Activated naive CD8-positive, alpha-beta T cell treated with anti-CD3 and anti-CD28 coated beads, Interleukin-2, amount 50 U/mL, for 24 hours (primary cell): ENCODE results near the gene NUDT21.
"Not testable (repeated sequence)": the region's sequence is repeated elsewhere in the genome, so short reads cannot be mapped to it uniquely, and the experiment has no call there.

Source experiments
- ATAC-seq: fragments of 150-1000 bp; cut with Tn5 transposase; one replicate; pipeline ENCODE4 v1.10.0; 2021
- DNase-seq: peaks from one replicate; pipeline ENCODE4 v3.0.0; 2021
- H3K27ac Mint-ChIP-seq: one replicate; pipeline ENCODE4 v1.8.0; 2021; ENCODE audit warnings: mild to moderate bottlenecking, mixed read lengths
- H3K27me3 Mint-ChIP-seq: one replicate; pipeline ENCODE4 v1.8.0; 2021; ENCODE audit warnings: mixed read lengths
- H3K36me3 Mint-ChIP-seq: one replicate; pipeline ENCODE4 v1.8.0; 2021; ENCODE audit warnings: low read depth, mixed read lengths
- H3K4me1 Mint-ChIP-seq: one replicate; pipeline ENCODE4 v1.8.0; 2021; ENCODE audit warnings: mixed read lengths
- H3K4me3 Mint-ChIP-seq: one replicate; pipeline ENCODE4 v1.8.0; 2021; ENCODE audit warnings: mild to moderate bottlenecking, moderate library complexity, mixed read lengths
- H3K9me3 Mint-ChIP-seq: one replicate; pipeline ENCODE4 v1.8.0; 2021; ENCODE audit warnings: mixed read lengths

The NUDT21 gene

DNA sequence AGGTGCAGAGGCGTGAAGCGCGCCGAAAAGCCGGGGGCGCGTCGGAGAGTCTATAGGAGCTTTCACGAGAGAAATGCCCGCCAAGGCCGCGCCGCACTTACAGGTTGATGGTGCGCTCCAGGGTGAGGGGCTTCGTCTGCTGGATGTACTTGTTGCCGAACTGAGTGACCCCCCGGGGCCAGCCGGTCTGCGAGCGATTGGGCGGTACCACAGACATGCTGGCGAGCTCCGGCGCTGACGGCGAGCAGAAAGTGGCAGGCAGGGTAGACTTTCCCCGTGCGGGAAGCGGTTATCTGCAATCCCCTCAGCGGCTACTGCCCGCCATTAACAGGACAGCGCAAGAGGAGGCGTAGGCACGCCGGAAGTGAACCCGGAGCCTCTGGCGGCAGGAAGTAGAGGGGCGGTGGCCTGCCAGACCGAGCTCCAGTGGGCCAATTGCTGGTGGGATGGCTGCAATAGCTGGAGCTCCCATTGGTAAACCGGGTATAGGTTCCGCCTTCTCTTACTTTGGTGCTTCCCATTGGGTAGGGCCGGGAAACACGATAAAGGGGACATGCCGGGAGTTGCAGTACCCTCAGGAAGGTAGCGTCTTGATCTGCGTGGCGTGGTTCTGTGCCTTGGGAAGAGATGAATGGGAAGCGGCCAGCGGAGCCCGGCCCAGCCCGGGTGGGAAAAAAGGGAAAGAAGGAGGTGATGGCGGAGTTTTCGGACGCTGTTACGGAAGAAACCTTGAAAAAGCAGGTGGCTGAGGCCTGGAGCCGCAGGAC lies at the start of gene NUDT21, which contains the start of gene OGFOD1:
Gene NUDT21 (minus strand): TSS at position 347 of the 767 bp plus-strand sequence. CDS start 130 bp downstream, at position 217.
Gene OGFOD1 (plus strand): TSS at position 569 of the 767 bp plus-strand sequence. CDS start 59 bp downstream, at position 628.
- Mint-ChIP-seq H3K4me1 (peaks cover 57% of the 10 kb centered on the region), H3K27ac (peak within 1 kb of the TSS; percentile 93), H3K36me3 (peaks cover 47% of the 10 kb centered on the region), H3K27me3 (no peaks in the 10 kb centered on the region), H3K9me3 (no peaks in the 10 kb centered on the region), H3K4me3 (peak within 1 kb of the TSS; percentile 96)
- ATAC-seq (peak; percentile 99), DNase-seq (peak; percentile 86)

DNA sequence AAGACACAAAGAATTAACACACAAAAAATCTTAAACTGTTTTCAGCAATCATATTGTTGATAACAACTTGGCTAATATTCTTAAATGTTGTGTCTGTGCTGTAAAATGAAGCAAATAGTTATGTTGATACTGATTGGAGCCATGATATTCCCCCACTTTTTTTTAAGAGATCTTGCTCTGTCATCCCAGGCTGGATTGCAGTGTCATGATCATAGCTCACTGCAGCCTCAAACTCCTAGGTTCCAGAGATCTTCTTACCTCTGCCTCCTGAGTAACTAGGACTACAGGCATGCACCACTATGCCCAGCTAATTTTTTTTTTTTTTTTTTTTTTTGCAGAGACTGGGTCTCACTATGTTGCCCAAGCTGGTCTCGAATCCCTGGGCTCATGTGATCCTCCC lies 42.7 kb upstream of the NUDT21 start:
- Mint-ChIP-seq H3K9me3 (no peaks in the 10 kb centered on the region), H3K27me3 (no peaks in the 10 kb centered on the region), H3K36me3 (peaks cover 15% of the 10 kb centered on the region), H3K4me1 (peaks cover 4% of the 10 kb centered on the region), H3K4me3 (no peak overlapping the region), H3K27ac (no peak overlapping the region)
- DNase-seq (no peak), ATAC-seq (no peak)

DNA sequence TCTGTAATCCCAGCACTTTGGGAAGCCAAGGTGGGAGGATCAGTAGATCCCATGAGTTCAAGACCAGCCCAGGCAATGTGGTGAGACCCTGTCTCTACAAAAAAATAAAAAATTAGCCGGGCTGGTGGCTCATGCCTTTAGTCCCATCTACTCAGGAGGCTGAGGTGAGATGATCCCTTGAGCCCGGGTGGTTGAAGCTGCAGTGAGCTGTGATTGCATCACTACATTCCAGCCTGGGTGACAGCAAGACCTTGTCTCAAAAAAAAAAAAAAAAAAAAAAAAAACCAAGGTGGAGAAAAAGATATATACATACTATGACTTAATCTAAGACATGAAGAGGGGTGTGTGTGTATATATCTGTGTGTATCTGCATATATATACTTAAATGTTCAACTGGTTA lies 42.0 kb upstream of the NUDT21 start:
- ATAC-seq (no peak), DNase-seq (no peak)
- H3K4me1 Mint-ChIP-seq = peaks cover 4% of the 10 kb centered on the region
- no peak overlapping the region for H3K4me3 Mint-ChIP-seq
- H3K27ac Mint-ChIP-seq = no peak overlapping the region
- H3K9me3 Mint-ChIP-seq = no peaks in the 10 kb centered on the region
- no peaks in the 10 kb centered on the region for H3K27me3 Mint-ChIP-seq
- peaks cover 12% of the 10 kb centered on the region for H3K36me3 Mint-ChIP-seq

DNA sequence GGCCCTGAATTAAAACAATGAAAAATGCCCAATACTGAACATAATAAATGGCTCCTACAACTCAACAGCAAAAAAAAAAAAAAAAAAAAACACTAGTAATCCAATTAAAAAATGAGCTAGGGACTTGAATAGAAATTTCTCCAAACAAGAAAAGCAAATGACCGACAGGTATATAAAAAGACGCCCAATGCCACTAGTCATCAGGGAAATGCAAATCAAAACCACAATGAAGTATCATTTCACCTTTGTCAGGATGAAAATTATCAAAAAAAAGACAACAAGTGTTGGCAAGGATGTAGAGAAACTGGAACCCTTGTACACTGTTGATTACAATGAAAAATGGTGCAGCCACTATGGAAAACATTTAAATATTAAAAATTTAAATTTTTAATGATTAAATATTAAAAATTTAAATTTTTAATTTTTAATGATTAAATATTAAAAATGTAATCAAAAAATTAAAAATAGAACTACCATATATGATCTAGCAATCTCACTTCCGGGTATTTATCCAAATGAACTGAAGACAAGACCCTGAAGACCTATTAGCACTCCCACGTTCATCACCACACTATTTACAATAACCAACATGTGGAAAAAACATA lies 40.6 kb upstream of the NUDT21 start:
- Mint-ChIP-seq H3K4me3 (no peak overlapping the region), H3K27me3 (no peaks in the 10 kb centered on the region), H3K27ac (no peak overlapping the region), H3K36me3 (peaks cover 7% of the 10 kb centered on the region), H3K9me3 (no peaks in the 10 kb centered on the region), H3K4me1 (peaks cover 4% of the 10 kb centered on the region)
- DNase-seq = no peak
- no peak for ATAC-seq

DNA sequence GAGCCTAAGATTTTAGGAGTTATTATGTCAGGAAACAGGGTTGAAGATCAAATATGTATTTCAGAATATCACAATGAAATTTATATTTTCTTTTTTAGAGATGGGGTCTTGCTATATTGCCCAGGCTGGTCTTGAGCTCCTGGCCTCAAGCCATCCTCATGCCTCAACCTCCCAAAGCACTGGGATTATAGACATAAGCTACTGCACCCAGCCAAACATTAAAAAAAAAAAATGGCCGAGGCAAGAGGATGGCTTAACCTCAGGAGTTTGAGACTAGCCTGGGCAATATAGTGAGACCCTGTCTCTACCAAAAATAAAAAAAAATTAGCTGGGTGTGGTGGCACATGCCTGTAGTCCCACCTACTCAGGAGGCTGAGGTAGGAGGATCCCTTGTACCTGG lies 37.7 kb upstream of the NUDT21 start:
- H3K27me3 Mint-ChIP-seq, DNase-seq, ATAC-seq, H3K27ac Mint-ChIP-seq, H3K9me3 Mint-ChIP-seq, H3K4me3 Mint-ChIP-seq, H3K4me1 Mint-ChIP-seq: not testable (repeated sequence)
- H3K36me3 Mint-ChIP-seq = peaks cover 15% of the 10 kb centered on the region

DNA sequence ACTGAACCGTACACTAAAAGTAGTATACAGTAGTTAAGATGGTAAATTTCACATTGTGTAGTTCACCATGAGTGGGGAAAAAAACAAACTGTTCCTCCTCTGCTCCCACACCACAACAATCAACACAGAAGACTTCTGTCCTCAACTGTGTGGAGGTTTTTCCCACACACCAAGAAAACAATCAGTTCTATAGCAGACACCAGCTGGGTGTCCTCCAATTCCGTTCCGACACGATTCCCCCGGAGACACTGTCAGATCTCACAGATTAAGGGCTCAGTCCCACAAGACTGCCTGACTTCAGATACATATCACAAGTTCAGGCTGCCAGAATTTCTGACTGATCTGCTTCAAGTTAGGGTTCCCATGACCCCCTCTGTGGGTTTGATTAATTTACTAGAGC lies 36.9 kb upstream of the NUDT21 start:
- H3K4me1 Mint-ChIP-seq = peaks cover 4% of the 10 kb centered on the region
- H3K27me3 Mint-ChIP-seq = no peaks in the 10 kb centered on the region
- H3K9me3 Mint-ChIP-seq = peaks cover 4% of the 10 kb centered on the region
- DNase-seq (no peak), ATAC-seq (no peak)
- no peak overlapping the region for H3K27ac Mint-ChIP-seq
- no peak overlapping the region for H3K4me3 Mint-ChIP-seq
- peaks cover 17% of the 10 kb centered on the region for H3K36me3 Mint-ChIP-seq

DNA sequence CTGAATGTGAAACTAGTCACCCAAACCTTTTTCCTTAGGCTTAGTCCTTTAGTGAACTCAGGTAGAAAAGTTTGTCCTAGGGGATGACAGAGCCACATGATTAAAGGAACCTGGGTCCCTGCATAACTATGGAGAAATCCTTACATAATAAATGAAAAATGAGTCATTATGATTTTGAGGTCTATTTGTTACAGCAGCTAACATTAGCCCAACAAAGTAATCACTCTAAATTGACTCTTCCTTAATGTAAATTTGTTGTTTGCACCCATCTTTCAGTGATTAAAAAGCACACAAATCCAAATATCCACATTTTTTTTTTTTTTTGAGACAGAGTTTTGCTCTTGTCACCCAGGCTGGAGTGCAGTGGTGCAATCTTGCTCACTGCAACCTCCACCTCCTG lies 32.3 kb upstream of the NUDT21 start:
- Mint-ChIP-seq H3K4me3 (no peak overlapping the region), H3K27ac (no peak overlapping the region), H3K27me3 (no peaks in the 10 kb centered on the region), H3K36me3 (peaks cover 21% of the 10 kb centered on the region), H3K4me1 (peaks cover 7% of the 10 kb centered on the region), H3K9me3 (peaks cover 4% of the 10 kb centered on the region)
- no peak for DNase-seq
- ATAC-seq = no peak

DNA sequence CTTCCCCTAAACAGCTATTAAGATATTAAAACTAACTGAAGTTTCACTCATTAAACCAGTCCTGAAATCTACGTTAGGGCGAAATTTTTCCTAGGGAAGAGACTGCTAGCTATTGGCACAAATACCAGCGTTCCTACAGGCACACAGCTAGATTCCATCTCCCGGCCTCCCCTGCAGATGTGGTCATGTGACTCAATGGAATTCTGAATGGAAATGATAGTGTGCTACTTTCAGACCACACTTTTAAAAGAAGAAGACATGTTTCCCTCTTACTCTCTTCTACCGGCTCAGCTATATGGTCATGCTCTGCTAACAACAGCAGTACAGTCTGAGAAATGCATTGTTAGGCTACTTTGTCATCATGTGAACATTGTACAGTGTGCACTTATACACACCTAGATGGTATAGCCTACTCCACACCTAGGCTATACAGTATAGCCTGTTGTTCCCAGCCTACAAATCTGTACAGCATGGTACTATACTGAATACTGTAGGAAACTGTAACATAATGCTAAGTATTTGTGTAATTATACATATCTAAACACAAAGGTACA lies 31.6 kb upstream of the NUDT21 start:
- H3K36me3 Mint-ChIP-seq = peaks cover 22% of the 10 kb centered on the region
- no peak for DNase-seq
- H3K4me3 Mint-ChIP-seq = no peak overlapping the region
- no peak for ATAC-seq
- H3K27ac Mint-ChIP-seq = peak overlapping the region; percentile 31
- no peaks in the 10 kb centered on the region for H3K27me3 Mint-ChIP-seq
- peaks cover 4% of the 10 kb centered on the region for H3K9me3 Mint-ChIP-seq
- peaks cover 11% of the 10 kb centered on the region for H3K4me1 Mint-ChIP-seq

DNA sequence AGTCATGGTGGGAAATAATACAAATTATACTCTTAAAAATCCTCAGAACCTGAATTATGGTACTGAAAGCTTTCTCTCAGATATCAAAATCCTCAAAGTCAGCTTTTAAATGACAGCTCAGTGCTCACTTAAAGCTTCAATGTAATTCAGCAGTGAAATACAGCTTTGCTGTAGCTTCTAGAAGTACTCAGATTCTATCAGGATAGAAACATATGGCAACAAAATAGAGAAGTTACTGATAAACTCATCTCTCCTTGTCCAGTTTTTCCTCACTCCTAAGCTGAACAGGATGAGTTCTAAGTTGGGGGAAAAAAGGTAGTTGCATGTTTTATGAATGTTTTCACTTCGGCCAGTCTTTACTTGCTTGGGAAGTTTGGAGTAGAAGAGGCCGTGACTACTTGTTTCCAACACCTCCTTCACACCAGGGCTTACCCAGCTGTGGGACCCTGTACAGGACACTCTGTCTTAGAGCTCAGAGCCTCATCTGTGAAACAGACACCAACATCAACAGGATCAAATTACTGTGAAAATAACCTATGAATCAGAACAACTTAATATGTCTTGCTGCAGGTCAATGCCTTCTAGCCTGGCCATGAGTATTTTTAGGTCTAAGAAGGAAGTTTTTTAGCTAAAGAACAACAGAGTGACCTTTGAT lies 30.5 kb upstream of the NUDT21 start:
- Mint-ChIP-seq H3K27me3 (no peaks in the 10 kb centered on the region), H3K36me3 (peaks cover 33% of the 10 kb centered on the region), H3K4me1 (peaks cover 20% of the 10 kb centered on the region), H3K9me3 (peaks cover 3% of the 10 kb centered on the region), H3K27ac (peak overlapping the region; percentile 66), H3K4me3 (no peak overlapping the region)
- no peak for ATAC-seq
- DNase-seq = no peak

DNA sequence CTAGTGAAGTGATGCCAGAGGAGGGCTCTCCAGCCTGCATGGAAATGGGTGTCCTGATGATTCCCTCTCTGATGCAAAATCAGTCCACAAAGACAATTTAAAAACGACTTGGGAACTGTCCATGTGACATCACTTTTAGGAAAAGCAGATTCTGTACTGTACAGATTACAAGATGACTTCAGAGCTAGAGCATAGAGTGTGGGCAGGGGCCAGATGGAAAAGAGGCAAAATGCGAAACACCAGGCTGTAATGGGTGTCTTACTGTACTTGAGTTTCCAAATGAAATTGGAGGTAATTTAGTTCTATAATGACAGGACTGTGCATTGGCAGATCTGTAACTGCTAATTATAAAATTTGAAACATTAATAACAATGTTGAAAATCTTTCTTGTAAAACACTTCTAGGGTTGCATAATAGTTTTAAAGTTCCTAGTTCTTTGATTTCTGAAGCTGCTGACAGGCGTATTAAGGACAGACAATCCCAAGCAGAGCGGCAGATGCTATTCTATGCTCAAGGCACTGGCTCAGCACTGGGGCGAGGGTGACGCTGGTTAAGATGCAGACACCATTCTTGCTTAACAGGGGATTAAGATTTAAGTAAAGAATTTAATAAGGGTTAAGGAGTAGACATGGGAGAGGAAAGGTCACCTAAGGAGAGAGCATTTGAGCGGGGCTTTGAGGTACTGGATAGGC lies 29.8 kb upstream of the NUDT21 start:
- H3K9me3 Mint-ChIP-seq = no peaks in the 10 kb centered on the region
- H3K36me3 Mint-ChIP-seq = peaks cover 37% of the 10 kb centered on the region
- no peak overlapping the region for H3K27ac Mint-ChIP-seq
- ATAC-seq = no peak
- DNase-seq = no peak
- peaks cover 23% of the 10 kb centered on the region for H3K4me1 Mint-ChIP-seq
- no peaks in the 10 kb centered on the region for H3K27me3 Mint-ChIP-seq
- H3K4me3 Mint-ChIP-seq = no peak overlapping the region

DNA sequence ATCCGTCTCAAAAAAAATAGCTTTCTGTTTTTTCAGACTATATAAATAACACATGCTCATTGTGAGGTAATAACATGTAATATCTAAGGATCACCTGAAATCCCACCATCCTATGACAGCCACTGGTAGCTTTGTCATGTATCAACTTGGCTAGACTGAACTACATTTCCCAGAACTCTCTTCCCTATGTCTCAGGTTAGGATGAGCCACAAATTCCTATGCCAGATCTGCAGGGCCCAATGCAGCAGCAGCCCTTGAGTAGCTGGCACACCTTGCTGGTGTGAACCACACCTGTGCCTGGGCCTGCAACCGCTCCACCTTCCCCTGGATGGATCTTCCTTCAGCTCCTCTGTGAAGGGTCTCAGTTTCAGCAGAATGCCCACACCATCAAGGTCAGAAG lies 28.3 kb upstream of the NUDT21 start:
- H3K4me1 Mint-ChIP-seq = peaks cover 23% of the 10 kb centered on the region
- DNase-seq (no peak), ATAC-seq (no peak)
- no peak overlapping the region for H3K4me3 Mint-ChIP-seq
- H3K27me3 Mint-ChIP-seq = no peaks in the 10 kb centered on the region
- no peaks in the 10 kb centered on the region for H3K9me3 Mint-ChIP-seq
- H3K27ac Mint-ChIP-seq = peak overlapping the region; percentile 33
- peaks cover 42% of the 10 kb centered on the region for H3K36me3 Mint-ChIP-seq

DNA sequence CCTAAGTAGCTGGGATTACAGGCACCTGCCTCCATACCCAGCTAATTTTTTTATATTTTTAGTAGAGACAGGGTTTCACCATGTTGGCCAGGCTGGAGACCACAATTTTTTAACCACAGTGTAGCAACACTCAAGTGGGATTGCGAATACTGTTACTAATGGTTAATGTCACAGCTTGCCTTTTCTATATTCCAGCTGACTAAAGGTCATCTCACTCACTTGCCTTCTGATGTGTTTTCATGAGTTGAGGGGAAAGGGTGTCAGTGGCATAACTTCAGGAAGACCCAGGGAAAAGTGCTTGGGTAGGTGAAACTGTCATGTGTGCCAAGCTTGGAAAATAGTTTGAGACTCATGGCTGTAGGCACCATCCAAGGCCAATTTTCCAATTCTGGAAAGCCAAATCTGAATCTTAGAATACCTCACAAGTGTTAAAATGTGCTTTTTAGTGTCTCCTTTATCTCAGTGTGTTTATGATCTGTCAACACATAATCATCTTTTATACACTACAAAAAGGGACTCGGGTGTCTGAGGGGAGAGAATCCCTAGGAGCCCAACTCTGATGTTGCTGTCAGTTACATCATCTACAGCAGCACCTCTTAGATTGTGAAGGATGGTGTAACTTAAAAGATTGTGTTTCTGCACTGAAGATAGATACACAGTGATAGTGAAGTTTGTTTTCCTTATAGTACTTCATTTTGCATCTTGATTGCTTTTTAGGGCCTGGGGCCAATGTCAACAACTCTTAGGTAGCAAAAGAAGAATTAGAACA lies 27.3 kb upstream of the NUDT21 start:
- peaks cover 23% of the 10 kb centered on the region for H3K4me1 Mint-ChIP-seq
- peak overlapping the region; percentile 60 for H3K27ac Mint-ChIP-seq
- H3K36me3 Mint-ChIP-seq = peaks cover 41% of the 10 kb centered on the region
- no peaks in the 10 kb centered on the region for H3K9me3 Mint-ChIP-seq
- H3K27me3 Mint-ChIP-seq = no peaks in the 10 kb centered on the region
- no peak overlapping the region for H3K4me3 Mint-ChIP-seq
- ATAC-seq (peak; percentile 60), DNase-seq (no peak)

DNA sequence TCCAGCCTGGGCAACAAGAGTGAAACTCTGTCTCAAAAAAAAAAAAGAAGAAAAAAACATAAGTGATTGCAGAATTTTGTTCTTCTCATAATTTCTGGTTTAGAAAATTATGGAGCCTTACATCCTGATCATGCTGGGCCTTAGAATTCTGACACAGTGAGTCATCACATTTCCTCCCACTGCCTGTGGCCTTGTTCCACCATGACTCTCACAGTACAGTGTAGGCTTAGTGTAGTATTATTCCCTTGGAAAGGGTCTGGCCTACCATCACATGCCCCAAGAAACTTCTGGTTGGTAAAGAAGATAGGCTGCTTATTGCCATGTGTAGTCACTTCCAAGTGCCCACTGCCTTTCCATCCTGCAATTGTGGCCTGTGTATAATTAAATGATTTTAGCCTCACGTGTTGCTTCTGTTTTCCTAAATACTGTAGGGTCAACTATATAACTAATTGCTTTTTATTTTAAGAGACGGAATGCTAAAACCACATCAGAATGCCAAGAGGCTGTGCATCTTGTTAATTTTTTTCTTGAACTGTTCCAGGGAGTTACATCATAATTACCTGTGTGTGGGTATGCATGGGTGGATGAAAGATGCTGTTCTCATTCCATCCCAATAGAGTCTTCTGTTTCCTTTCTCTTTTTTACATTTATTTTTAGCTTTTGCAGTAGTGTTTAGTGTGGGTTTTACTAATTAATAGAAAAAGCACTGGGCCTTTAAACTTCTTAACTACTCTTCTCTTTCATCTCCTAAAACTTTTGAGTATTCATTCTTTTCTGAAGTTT lies 26.2 kb upstream of the NUDT21 start:
- H3K27me3 Mint-ChIP-seq = no peaks in the 10 kb centered on the region
- peaks cover 23% of the 10 kb centered on the region for H3K4me1 Mint-ChIP-seq
- H3K27ac Mint-ChIP-seq = peak overlapping the region; percentile 74
- H3K4me3 Mint-ChIP-seq = no peak overlapping the region
- DNase-seq (no peak), ATAC-seq (peak; percentile 88)
- H3K36me3 Mint-ChIP-seq = peaks cover 44% of the 10 kb centered on the region
- H3K9me3 Mint-ChIP-seq = no peaks in the 10 kb centered on the region
